Measurements from ENCODE around the gene HBQ1.
A peak's percentile ranks its signal among the peaks of the same experiment; 100 is the strongest.

HBQ1 gene

DNA sequence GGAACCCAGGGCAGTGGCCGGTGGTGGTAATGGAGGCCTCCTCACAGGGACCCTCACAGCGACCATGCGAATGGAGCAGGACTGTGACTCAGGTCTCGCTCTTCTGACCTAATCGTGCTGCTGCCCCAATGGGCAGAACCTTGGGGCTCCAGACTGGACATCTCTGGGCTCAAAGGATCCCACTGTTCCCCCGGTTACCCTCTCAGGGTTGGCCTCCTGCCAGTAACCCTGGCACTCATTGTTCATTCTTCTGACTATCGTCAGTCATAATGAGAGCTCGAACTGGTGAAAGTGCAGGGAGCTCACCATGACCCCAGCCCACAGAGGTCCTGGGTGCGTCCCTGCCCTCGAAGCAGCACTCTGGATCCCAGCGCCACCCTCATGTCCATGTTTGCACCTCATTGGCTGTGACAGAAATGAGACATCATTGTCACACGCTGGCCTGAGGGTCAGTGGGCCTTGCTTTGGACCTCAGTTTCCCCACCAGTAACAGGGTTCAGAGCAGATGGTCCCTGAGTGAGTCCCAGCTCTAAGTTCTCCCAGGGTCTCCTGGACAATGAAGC, 37.8 kb upstream of the HBQ1 start:
- TF ChIP-seq CTCF (conservative IDR thresholded peaks at IDR 0.05; ENCODE audit: low read length), result no peak
- no peak overlapping the region for H3K4me3 ChIP-seq (ENCODE audit: low read length)
- no peak for DNase-seq (ENCODE audit: low read depth)

DNA sequence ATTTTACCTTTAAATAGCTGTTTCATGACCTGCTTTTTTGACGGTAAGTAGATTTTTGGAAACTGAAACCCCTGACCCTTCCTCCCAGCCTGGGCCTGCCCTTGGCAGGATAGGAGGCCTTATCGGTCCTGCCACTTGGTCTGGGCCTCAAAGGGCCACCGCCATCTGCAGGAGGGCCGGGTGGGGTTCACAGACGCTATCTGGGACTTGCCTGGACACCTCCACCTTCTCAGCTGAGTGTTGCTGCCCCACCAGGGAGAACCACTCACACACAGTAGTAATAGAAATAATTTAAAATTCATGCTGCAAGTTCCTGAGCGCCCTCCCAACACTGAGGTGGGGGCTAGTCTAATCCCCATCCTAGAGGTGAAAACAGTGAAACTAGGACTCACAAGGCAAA, 37.2 kb upstream of the HBQ1 start:
- H3K4me3 ChIP-seq (ENCODE audit: low read length), result no peak overlapping the region
- no peak for TF ChIP-seq CTCF (conservative IDR thresholded peaks at IDR 0.05; ENCODE audit: low read length)
- no peak for DNase-seq (ENCODE audit: low read depth)

- no peak overlapping the region for H3K4me3 ChIP-seq (ENCODE audit: low read length)
- DNase-seq (ENCODE audit: low read depth), result peak; percentile 18
- TF ChIP-seq CTCF (conservative IDR thresholded peaks at IDR 0.05; ENCODE audit: low read length), result no peak
Measured at GRCh38 chr16:143456-143855, 36.8 kb upstream of the HBQ1 start.

- DNase-seq (ENCODE audit: low read depth), result no peak
- no peak overlapping the region for H3K4me3 ChIP-seq (ENCODE audit: low read length)
- no peak for TF ChIP-seq CTCF (conservative IDR thresholded peaks at IDR 0.05; ENCODE audit: low read length)
Measured at GRCh38 chr16:144797-145252, 35.4 kb upstream of the HBQ1 start.

DNA sequence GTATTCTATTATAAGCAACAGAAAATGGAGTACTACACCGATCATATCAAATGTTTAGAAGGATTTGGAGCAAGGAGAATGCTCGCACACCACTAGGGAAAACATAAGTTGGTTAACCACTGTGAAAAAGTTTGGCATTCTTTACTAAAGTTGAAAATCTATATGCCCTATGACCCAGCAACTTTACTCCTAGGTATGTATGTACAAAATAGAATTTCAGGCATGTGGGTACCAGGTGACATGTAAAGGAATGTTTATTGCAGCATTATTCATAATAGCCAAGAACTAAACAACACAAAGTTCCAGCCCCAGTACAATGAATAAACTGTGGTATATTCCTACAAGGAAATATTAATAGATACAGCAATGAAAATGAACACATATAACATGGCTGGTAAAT, 33.6 kb upstream of the HBQ1 start:
- no peak overlapping the region for H3K4me3 ChIP-seq (ENCODE audit: low read length)
- no peak for TF ChIP-seq CTCF (conservative IDR thresholded peaks at IDR 0.05; ENCODE audit: low read length)
- DNase-seq (ENCODE audit: low read depth), result no peak

DNA sequence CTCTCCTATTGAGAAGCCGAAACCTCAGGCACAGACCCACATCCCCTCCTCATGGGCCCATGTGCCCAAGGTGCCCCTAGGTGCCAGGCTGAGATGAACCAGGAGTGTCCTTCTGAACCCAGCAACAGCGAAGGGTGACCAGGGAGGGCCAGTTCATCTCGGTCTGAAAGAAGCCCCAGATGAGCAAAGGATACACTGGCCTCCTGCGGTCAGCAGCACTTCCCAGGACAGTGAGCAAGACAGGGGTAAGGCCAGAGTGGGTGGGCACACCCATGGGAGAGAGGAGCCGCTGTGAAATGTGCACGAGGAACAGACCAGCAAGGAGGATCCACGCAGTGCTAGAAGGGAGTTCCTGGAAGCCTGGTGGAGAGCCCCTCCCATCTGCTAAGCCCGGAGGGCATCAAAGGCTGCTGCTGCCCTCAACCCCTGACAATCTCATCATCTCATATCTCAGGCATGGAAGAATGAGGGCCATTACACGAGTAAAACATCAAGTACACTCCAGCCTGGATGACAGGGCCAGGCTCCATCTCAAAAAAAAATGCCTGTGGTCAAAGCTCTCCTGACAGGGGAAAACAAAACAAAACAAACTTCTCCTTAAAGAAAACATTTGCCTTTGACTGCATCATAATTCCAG, 31.1 kb upstream of the HBQ1 start:
- DNase-seq (ENCODE audit: low read depth), result peak; percentile 28
- no peak overlapping the region for H3K4me3 ChIP-seq (ENCODE audit: low read length)
- TF ChIP-seq CTCF (conservative IDR thresholded peaks at IDR 0.05; ENCODE audit: low read length), result no peak
